H1 (cell line): ENCODE results near the gene PTPRG. TPM values are rescaled to one million over a fixed set of nuclear protein-coding genes. Genes with fewer than 3 reads are reported as not detected.

Experiments
- MAX ChIP-seq: IDR thresholded peaks from 2 replicates; pipeline ENCODE4 v1.6.1; 2012; ENCODE audit warnings: inconsistent platforms
- USF2 ChIP-seq: IDR thresholded peaks from 2 replicates; pipeline ENCODE4 v1.6.1; 2011; ENCODE audit warnings: low read length, improper control_type of control experiment
- polyA plus RNA-seq, 7 experiments: library from polyadenylated mRNA; depleted of rRNA in 3 of 7; stranded (reverse) in 5 of 7; unstranded in 2 of 7; fragments of >200 nt in 5 of 7; fragments of 200-250 nt in 2 of 7; gene quantifications; 1 replicate in 5 of 7; 2 replicates in 1 of 7; 4 replicates in 1 of 7; pipeline versions ENCODE4 v1.2.1 to v1.2.3, GENCODE V29; 2011 to 2013; ENCODE audit warnings: missing spikeins in 2 of 7, mixed read lengths in 2 of 7
- total RNA-seq: library from RNA; stranded (reverse); fragmentation: NEBNext Ultra II Directional; extraction: Animal tissue kit (Norgen Biotek cat#: 25700); gene quantifications from 2 replicates; pipeline ENCODE4 v1.2.1, GENCODE V29; 2021

The PTPRG gene
- total and polyA plus RNA-seq, 2 of the 8 experiments (the other 6 are each of a cell fraction or from before 2014, with no cell fraction given), result 23.3 to 96.2 TPM

- no peak for TF ChIP-seq MAX
- TF ChIP-seq USF2, result no peak
Measured at GRCh38 chr3:61608072-61608471, 46.7 kb downstream of the PTPRG start (continued).
